Activated T-helper 1 cell treated with anti-CD3 and anti-CD28 coated beads, Interleukin-12 subunit alpha, Interleukin-12 subunit beta, Interleukin-2, Interleukin-4 antibody, amounts not matched to agents 30 ng/mL and 10 ng/mL and 1 ng/mL, durations not matched to agents 14 hours and 24 hours and 36 hours (primary cell): ENCODE results near the gene MCAM. TPM values are rescaled to one million over a fixed set of nuclear protein-coding genes. Genes with fewer than 3 reads are reported as not detected.

Experiments
- DNase-seq: peaks from one replicate; pipeline ENCODE4 v3.0.0; 2021; ENCODE audit warnings: low spot score
- H3K27ac Mint-ChIP-seq: one replicate; pipeline ENCODE4 v1.8.0; 2021; ENCODE audit warnings: mild to moderate bottlenecking, mixed read lengths
- H3K27me3 Mint-ChIP-seq: one replicate; pipeline ENCODE4 v1.8.0; 2022; ENCODE audit warnings: mild to moderate bottlenecking, moderate library complexity, mixed read lengths; ENCODE audit not compliant: insufficient read depth
- H3K36me3 Mint-ChIP-seq: one replicate; pipeline ENCODE4 v1.8.0; 2021; ENCODE audit warnings: low read depth, mixed read lengths
- H3K4me1 Mint-ChIP-seq: one replicate; pipeline ENCODE4 v1.8.0; 2021; ENCODE audit warnings: low read depth, mixed read lengths
- H3K4me3 Mint-ChIP-seq: one replicate; pipeline ENCODE4 v1.8.0; 2021; ENCODE audit warnings: mild to moderate bottlenecking, moderate library complexity, mixed read lengths
- H3K9me3 Mint-ChIP-seq: one replicate; pipeline ENCODE4 v1.8.0; 2021; ENCODE audit warnings: mixed read lengths
- intact Hi-C: fragments of 100-400 bp; cut with micrococcal nuclease; formaldehyde crosslinking; loops from one replicate; pipeline ENCODE4 v1.15.1; 2024
- total RNA-seq: library from RNA; stranded (reverse); gene quantifications from 2 replicates; pipeline ENCODE4 v1.2.3, GENCODE V29; 2022

Gene MCAM
- total RNA-seq, 1 donor from 2014 or later, result 6.0 TPM

DNA sequence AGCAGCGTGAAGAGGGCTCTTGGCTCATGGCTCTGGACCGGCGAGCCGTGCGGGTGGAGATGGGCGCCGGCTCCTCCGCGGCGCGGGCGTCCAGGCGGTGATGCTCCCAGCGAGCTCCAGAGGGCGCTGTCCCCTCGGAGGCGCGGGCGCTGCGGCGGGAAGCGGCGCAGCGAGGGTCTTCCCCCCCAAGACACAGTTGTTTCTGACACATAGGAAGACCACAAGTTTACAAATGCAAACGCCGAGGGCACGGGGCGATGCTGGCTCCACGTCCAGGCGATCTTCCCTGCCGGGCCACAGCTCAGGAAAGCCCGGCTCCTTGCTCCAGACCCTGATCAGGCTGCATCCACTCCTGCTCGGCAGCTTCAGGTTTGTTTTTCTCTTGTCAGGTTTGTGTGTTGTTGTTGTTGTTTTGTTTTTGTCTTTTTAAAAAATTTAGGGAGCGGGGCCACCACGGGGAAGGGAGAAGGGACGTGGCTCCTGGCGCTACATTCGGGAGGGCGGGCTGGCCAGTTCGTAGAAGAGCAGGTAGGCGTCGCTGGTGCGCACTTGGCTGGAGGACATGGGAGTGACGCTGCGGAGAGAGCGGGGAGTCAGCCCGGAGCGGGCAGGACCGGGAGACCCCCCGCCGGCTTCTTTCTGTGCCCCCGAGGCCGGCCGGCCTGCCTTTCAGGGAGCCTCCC, 39.6 kb upstream of the MCAM start:
- intact Hi-C loops, result loop anchor here (1.0 to 2.0 kb wide), 4 partner anchors 18 to 118 kb away; partner anchors contain the start of gene USP2
- Mint-ChIP-seq H3K27me3 (peaks cover 61% of the 10 kb centered on the region), H3K36me3 (no peaks in the 10 kb centered on the region), H3K9me3 (no peaks in the 10 kb centered on the region), H3K27ac (peak overlapping the region; percentile 69), H3K4me3 (peak overlapping the region; percentile 84), H3K4me1 (peaks cover 18% of the 10 kb centered on the region)
- peak; percentile 61 for DNase-seq

DNA sequence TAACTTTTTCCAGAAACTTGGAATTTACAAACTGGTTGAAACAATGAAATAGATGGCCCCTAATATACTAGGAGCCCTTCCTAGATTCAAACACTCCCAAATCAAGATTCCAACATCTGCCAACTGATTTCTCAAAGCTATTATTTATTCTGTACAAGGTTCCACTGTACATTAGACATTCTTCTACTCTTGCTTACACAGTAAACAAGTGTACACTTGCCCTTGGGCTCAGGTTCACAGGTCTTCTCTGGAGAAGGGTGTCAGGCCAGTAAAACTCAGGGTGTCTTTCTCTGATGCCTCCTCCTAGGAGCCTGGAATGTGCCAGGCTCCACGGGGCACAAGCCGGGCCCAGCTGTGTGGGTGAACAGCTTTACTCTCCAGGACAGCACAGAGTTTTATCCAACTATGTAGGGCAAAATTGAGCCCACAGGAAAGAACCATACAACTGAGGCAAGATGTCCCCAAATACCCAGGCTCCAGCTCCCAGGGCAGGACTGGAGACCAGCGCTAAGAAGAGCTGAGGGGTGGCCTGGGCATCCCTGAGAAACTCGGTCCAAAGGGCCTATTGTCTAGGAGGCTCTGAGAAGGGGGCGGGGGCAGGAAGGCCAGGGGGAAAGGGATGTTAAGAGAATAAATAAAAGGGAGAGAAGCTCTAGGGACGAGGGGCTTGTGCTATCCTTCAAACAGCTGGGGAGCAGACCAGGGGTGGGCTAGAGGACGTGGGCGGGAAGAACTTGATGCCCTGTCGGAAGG, 38.3 kb upstream of the MCAM start:
- H3K36me3 Mint-ChIP-seq, result no peaks in the 10 kb centered on the region
- H3K9me3 Mint-ChIP-seq, result no peaks in the 10 kb centered on the region
- no peak for DNase-seq
- H3K27me3 Mint-ChIP-seq, result peaks cover 60% of the 10 kb centered on the region
- peaks cover 18% of the 10 kb centered on the region for H3K4me1 Mint-ChIP-seq
- intact Hi-C loops, result no loop called here
- no peak overlapping the region for H3K27ac Mint-ChIP-seq
- peak overlapping the region; percentile 49 for H3K4me3 Mint-ChIP-seq

DNA sequence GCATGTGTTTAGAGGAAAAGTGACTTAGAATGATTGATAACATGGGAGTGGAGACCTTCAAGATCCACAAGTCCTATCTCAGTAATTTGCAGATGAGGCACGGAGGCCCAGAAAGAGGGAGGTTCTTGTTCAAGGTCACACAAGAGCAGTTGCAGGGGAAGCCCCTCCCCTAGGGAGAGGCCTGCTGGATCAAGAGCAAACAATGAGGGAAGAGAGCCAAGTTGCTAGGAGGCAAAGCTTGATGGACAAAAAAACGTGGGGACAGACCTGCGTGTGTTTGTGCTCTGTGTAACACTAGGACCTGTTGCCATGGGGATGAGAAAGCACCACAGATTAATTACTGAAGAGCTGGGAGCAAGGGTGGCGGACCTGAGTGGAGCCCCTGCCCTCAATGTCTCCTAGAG, 35.9 kb upstream of the MCAM start:
- Mint-ChIP-seq H3K9me3 (no peaks in the 10 kb centered on the region), H3K27ac (no peak overlapping the region), H3K4me3 (no peak overlapping the region), H3K36me3 (no peaks in the 10 kb centered on the region), H3K4me1 (peaks cover 10% of the 10 kb centered on the region), H3K27me3 (peaks cover 56% of the 10 kb centered on the region)
- no peak for DNase-seq
- intact Hi-C loops, result no loop called here

DNA sequence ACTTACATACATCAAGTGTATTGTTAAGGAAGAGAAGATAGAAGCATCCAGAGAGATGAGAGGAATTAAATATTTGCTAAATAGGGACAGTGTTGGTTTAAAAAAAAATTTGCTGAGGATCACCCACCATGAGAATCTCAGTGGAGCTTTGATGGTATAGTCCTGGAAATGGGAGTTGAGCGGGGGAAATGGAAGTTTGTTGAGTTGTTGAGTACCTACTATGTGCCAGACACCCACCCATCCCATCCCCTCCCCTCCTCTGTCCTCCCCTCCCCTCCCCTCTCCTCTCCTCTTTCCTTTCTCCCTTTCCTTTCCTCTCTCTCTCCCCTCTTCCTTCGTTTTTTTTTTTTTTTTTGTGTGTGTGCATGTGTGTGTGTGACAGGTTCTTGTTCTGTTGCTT, 34.3 kb upstream of the MCAM start:
- Mint-ChIP-seq H3K36me3 (no peaks in the 10 kb centered on the region), H3K4me3 (no peak overlapping the region), H3K9me3 (no peaks in the 10 kb centered on the region), H3K27ac (no peak overlapping the region), H3K4me1 (peaks cover 5% of the 10 kb centered on the region), H3K27me3 (peaks cover 48% of the 10 kb centered on the region)
- intact Hi-C loops, result no loop called here
- DNase-seq, result no peak

DNA sequence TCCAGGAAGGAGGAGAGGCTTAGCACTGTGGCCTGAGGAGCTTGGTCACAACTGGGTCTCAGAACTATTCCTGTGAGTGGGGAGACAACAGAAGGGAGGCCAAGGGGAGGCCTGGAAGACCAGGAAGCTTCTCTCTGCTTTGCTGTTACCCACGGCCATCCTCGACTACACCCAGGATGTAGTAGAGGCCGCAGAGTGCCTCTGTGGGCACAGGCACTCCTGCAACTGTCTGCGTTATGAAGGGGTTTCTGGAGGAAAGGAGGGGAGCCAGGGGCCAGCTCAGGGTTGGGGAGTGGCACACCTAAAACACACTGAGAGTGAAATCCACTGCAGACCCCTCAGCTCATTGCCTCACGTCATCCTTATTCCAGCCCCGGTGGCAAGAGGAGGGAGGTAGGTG, 33.4 kb upstream of the MCAM start:
- Mint-ChIP-seq H3K4me1 (no peaks in the 10 kb centered on the region), H3K27me3 (peaks cover 41% of the 10 kb centered on the region)
- intact Hi-C loops, result no loop called here

DNA sequence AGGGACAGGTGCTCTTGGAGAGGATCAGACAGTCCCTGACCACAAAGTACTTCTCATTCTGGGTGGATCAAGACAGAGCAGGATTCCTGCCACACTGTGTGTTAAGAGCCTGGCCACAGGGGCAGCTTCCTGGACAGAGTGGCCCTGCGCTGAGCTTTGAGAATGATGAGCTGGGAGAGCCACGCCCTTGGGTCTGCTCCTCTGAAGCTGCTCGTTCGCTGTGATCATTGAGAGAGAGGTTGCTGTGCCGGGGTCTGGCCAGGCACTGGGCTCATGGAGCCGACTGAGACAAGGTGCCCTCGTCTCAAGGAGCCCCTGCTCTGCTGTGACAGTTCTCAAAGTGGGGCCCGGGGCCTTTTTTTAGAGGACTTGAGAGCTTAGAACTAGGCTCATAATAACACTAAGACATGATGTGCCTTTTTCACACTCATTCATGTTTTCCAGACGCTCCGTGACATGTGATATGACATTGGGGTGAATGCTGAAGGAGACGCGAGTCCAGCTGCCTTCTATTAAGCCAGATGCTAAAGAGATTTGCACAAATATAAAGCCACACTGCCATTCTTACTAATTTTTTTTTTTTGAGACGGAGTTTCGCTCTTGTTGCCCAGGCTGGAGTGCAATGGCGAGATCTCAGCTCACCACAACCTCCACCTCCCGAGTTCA, 31.1 kb upstream of the MCAM start:
- H3K27me3 Mint-ChIP-seq, result peaks cover 32% of the 10 kb centered on the region
- H3K36me3 Mint-ChIP-seq, result no peaks in the 10 kb centered on the region
- no peaks in the 10 kb centered on the region for H3K4me1 Mint-ChIP-seq
- no peak for DNase-seq
- no peak overlapping the region for H3K27ac Mint-ChIP-seq
- intact Hi-C loops, result no loop called here
- no peak overlapping the region for H3K4me3 Mint-ChIP-seq
- H3K9me3 Mint-ChIP-seq, result no peaks in the 10 kb centered on the region

More for the DNA sequence above, 33.4 kb upstream of the MCAM start:
- Mint-ChIP-seq H3K27ac (no peak overlapping the region), H3K36me3 (no peaks in the 10 kb centered on the region), H3K9me3 (no peaks in the 10 kb centered on the region), H3K4me3 (no peak overlapping the region)
- DNase-seq, result no peak

DNA sequence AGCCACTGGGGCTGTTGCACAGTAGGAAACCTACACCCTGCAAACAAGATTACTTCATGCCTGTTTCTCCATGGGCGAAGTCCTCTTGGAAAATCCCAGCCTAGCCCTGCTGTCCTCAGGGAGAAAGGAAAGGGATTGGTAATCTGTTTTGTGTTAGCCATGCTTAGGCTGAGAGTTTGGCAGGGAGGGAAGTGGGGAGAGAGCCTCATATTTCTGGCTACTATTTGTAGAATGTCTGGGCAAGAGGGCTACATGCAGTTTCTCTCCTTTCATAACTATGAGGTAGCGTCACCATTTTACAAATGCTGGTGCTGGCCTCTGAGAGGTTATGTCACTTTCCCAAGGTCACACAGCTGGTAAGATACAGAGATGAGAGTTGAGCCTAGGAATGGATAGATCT, 30.3 kb upstream of the MCAM start:
- DNase-seq, result no peak
- Mint-ChIP-seq H3K27me3 (peaks cover 31% of the 10 kb centered on the region), H3K36me3 (no peaks in the 10 kb centered on the region), H3K9me3 (no peaks in the 10 kb centered on the region), H3K4me1 (no peaks in the 10 kb centered on the region), H3K27ac (no peak overlapping the region), H3K4me3 (no peak overlapping the region)
- intact Hi-C loops, result no loop called here

DNA sequence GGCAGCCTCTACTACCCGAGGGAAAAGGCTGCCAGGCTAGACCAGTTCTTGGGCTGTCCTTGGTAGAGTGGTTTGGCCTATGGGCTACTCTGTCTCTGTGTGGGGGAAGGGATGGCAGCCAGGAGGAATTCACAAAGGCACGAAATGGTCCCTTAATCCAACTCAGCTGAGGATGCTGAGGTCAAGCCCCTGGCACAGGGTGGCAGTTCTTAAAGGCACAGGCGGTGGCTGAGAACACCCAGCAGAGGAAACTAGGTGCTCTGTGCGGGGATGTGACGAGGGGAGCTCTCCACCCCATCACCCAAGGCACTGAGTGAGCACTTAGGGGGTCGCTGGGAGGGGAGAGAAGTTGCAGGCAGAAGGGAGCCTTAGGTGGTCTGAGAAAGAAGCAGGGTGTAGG, 29.7 kb upstream of the MCAM start, which contains the start of gene MFRP:
TSS of gene MFRP (minus strand) at position 101 of the 400 bp plus-strand sequence. CDS start 192 bp downstream, outside the sequence.
- no peak for DNase-seq
- Mint-ChIP-seq H3K36me3 (no peaks in the 10 kb centered on the region), H3K27me3 (peaks cover 29% of the 10 kb centered on the region), H3K4me3 (no peak within 1 kb of the TSS), H3K27ac (no peak within 1 kb of the TSS), H3K9me3 (no peaks in the 10 kb centered on the region), H3K4me1 (no peaks in the 10 kb centered on the region)
- intact Hi-C loops, result no loop called here

DNA sequence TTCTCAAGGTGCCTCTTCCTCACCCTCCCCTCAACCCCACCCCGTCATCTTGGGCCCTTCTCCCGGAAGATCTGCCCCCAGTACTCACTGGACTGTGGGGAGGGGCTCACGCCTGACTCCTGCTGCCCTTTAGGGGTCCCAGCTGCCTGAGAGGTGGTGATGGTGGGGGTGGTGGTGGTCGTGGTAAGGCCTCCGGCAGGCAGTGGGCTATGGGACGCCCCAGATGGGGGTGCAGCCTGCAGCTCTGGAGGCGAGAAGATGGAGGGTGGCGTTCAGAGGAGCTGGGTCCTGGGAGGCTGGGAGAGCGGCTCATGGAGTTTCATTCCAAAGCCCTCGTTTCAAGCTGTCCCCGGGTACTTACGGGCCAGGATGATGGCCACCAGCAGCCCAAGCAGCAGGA, 28.8 kb upstream of the MCAM start:
- no peak for DNase-seq
- intact Hi-C loops, result no loop called here
- Mint-ChIP-seq H3K9me3 (no peaks in the 10 kb centered on the region), H3K36me3 (no peaks in the 10 kb centered on the region), H3K4me3 (no peak overlapping the region), H3K27me3 (peaks cover 30% of the 10 kb centered on the region), H3K27ac (no peak overlapping the region), H3K4me1 (no peaks in the 10 kb centered on the region)

DNA sequence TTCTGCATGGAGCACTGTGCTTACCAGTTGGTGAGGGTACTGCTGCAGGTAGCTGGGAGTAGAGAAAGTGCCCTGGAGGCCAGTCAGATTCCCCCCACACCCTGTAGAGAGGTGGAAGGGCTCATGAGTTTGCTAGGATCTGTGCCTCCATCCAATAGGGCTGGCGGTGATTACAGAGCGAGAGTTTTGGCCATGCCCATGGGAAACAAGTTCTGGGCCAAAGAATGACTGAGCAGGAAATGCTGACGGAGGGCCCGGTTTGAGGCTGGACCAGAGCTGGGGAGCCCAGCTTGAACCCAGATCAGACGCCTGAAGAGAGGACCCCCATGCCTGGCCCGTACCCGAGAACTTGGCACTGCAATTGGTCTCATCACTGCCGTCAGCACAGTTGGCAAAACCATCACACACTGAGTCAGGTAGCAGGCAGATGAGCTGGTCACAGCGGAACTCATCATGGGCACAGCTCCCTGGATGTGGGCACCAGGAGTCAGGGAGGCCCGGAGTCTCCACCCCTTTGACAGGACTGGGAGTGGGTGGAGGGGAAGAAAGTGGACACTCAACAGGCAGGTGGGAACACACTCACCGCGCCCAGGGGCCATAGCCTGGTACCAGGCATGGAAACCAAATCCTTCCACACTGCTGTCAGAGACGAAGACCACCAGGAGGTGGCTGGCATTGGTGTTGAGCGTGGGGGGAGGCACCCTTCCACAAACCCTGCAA, 27.5 kb upstream of the MCAM start:
- Mint-ChIP-seq H3K27me3 (peaks cover 30% of the 10 kb centered on the region), H3K4me3 (no peak overlapping the region), H3K36me3 (no peaks in the 10 kb centered on the region), H3K4me1 (no peaks in the 10 kb centered on the region), H3K9me3 (no peaks in the 10 kb centered on the region), H3K27ac (no peak overlapping the region)
- DNase-seq, result no peak
- intact Hi-C loops, result no loop called here

DNA sequence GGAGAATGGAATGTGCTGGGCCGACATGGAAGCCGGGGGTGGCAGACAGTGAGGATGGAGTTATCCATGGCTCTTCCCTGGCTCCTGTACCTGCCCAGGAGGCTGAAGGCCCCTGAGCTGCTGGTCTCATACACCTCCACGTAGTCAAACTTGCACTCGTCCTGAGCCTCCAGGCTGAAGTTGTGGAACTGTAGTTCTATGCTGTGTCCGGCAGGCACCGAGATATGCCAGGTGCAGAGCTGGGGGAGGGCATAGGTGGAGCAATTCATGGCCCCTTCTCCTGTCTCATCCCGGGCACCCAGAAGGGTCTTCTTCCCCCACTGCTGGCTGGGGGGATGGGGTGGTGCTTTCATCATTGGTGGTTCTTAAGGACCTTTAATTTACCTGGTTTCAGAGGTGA, 26.8 kb upstream of the MCAM start:
- no peak overlapping the region for H3K4me3 Mint-ChIP-seq
- H3K9me3 Mint-ChIP-seq, result no peaks in the 10 kb centered on the region
- no peak overlapping the region for H3K27ac Mint-ChIP-seq
- H3K36me3 Mint-ChIP-seq, result peaks cover 3% of the 10 kb centered on the region
- H3K4me1 Mint-ChIP-seq, result peaks cover 3% of the 10 kb centered on the region
- H3K27me3 Mint-ChIP-seq, result peaks cover 37% of the 10 kb centered on the region
- intact Hi-C loops, result no loop called here
- no peak for DNase-seq

DNA sequence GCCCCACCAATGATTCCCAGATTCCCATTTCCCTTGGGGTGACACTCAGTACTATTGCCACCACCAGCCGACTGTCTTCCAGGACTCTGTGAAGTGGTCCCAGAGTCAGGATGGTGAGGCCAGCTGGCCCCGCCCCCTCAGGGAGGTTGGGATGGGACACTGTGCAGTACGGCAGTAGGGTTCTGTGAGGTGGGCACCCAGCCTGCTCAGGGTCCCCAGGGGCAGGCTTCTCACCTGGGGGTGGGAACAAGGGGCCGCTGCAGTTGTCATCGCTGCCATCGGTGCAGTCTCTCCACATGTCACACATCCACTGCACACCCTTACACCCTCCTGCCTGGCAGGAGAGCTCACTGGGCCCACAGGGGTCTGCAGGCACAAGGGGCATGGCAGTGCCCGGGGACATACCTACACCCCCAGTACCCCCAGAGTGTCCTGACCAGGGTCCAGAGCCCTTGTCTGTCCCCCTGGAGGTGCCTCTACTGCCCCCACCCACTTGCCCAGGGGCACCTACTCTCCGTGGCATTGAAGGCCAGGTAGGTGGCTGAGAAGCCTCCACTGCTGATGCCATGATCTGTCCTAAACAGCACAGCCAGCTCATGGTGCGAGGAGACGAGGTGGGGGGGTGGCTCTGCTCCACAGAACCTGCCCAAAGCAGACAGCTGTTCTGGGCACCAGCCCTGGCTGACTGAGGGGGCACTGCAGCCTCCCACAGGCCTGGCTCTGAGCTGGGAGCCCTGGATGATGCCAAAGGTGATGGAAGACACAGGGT, 25.6 kb upstream of the MCAM start:
- no peaks in the 10 kb centered on the region for H3K9me3 Mint-ChIP-seq
- DNase-seq, result no peak
- intact Hi-C loops, result no loop called here
- no peak overlapping the region for H3K4me3 Mint-ChIP-seq
- peaks cover 14% of the 10 kb centered on the region for H3K4me1 Mint-ChIP-seq
- no peak overlapping the region for H3K27ac Mint-ChIP-seq
- peaks cover 37% of the 10 kb centered on the region for H3K27me3 Mint-ChIP-seq
- H3K36me3 Mint-ChIP-seq, result peaks cover 9% of the 10 kb centered on the region
